Stomach (tissue), 4 donors: ENCODE results near the gene B9D2.

Experiments
- CTCF ChIP-seq, 7 experiments: fragments of 450-650 bp in 4 of 7; fragments of 200-600 bp in 3 of 7; sonication (generic) in 3 of 7; IDR thresholded peaks; one replicate each; pipeline ENCODE4 v1.5.1; 2016 to 2019; ENCODE audit warnings: antibody characterized with exemption in 7 of 7, control low read depth in 2 of 7, mild to moderate bottlenecking in 1 of 7
- EP300 ChIP-seq: sonication (generic); formaldehyde crosslinking; IDR thresholded peaks from one replicate; pipeline ENCODE4 v1.6.1; 2017; ENCODE audit warnings: antibody characterized with exemption
- POLR2A ChIP-seq, 4 donors: fragments of 450-650 bp; IDR thresholded peaks; one replicate each; pipeline ENCODE4 v1.6.1; 2016; ENCODE audit warnings: antibody characterized with exemption in 4 of 4, control low read depth in 2 of 4, mild to moderate bottlenecking in 1 of 4, moderate library complexity in 1 of 4
- POLR2AphosphoS5 ChIP-seq, 3 donors: sonication (generic); formaldehyde crosslinking; IDR thresholded peaks; one replicate each; pipeline ENCODE4 v1.6.1; 2016; ENCODE audit warnings: antibody characterized with exemption in 3 of 3

- TF ChIP-seq CTCF (IDR thresholded peaks at IDR 0.05) (no peak), POLR2A (IDR thresholded peaks at IDR 0.05) (no peak), EP300 (no peak), POLR2AphosphoS5 (IDR thresholded peaks at IDR 0.05) (no peak)
These were observed 24.0 kb downstream of the B9D2 start for GRCh38 chr19:41339936-41340335.
